Esophagus squamous epithelium (tissue), 4 donors: ENCODE measurements around the gene MAMDC2.

ENCODE experiments used
- POLR2A ChIP-seq, 4 donors: fragments of 450-650 bp; IDR thresholded peaks; one replicate each; pipeline ENCODE4 v1.6.1; 2017; ENCODE audit warnings: antibody characterized with exemption in 4 of 4, mild to moderate bottlenecking in 4 of 4, moderate library complexity in 3 of 4
- TF ChIP-seq, protein P1 (sequence below), 6 experiments: fragments of 450-650 bp in 4 of 6; fragments of 200-600 bp in 2 of 6; sonication (generic) in 2 of 6; IDR thresholded peaks; one replicate each; pipeline ENCODE4 v1.5.1; 2016 to 2019; ENCODE audit warnings: antibody characterized with exemption in 6 of 6, mild to moderate bottlenecking in 4 of 6, moderate library complexity in 4 of 6

DNA sequence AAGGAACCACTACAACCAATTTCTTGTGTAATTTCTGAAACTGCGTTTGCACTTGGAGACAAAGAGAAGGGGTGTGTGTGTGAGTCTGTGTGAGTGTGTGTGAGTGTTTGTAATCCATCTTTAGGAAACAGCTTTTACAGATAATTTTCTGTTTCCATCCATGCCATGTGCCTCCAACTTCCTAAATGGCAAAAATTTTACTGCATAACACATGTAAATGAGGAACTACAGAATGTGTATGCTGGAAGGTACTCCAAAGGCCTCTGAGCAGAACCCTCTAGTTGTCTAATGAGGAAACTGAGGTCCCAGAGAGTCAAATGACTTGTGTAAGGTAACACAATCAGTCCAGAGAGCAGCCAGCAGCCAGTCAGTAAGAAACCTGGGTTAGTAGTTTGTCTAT lies 20.8 kb downstream of the MAMDC2 start:
- TF ChIP-seq, protein P1, sequence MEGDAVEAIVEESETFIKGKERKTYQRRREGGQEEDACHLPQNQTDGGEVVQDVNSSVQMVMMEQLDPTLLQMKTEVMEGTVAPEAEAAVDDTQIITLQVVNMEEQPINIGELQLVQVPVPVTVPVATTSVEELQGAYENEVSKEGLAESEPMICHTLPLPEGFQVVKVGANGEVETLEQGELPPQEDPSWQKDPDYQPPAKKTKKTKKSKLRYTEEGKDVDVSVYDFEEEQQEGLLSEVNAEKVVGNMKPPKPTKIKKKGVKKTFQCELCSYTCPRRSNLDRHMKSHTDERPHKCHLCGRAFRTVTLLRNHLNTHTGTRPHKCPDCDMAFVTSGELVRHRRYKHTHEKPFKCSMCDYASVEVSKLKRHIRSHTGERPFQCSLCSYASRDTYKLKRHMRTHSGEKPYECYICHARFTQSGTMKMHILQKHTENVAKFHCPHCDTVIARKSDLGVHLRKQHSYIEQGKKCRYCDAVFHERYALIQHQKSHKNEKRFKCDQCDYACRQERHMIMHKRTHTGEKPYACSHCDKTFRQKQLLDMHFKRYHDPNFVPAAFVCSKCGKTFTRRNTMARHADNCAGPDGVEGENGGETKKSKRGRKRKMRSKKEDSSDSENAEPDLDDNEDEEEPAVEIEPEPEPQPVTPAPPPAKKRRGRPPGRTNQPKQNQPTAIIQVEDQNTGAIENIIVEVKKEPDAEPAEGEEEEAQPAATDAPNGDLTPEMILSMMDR (IDR thresholded peaks at IDR 0.05): no peak
- no peak for TF ChIP-seq POLR2A (IDR thresholded peaks at IDR 0.05)
